Choroid plexus epithelial cell (primary cell): ENCODE data around the gene MAP3K14.

Experiments used
- DNase-seq: peaks from one replicate; pipeline ENCODE4 v3.0.0-alpha.2; 2010; ENCODE audit warnings: low read depth
- H3K4me3 ChIP-seq: 2 replicates; pipeline ENCODE4 v1.5.1; 2011; ENCODE audit warnings: low read depth, mild to moderate bottlenecking, control low read depth, low read length, moderate library complexity
- TF ChIP-seq, protein P1 (sequence below): conservative IDR thresholded peaks from 2 replicates; pipeline ENCODE4 v1.5.1; 2011; ENCODE audit warnings: low read depth, mild to moderate bottlenecking, control low read depth, inconsistent platforms, low read length, moderate library complexity

The MAP3K14 gene

DNA sequence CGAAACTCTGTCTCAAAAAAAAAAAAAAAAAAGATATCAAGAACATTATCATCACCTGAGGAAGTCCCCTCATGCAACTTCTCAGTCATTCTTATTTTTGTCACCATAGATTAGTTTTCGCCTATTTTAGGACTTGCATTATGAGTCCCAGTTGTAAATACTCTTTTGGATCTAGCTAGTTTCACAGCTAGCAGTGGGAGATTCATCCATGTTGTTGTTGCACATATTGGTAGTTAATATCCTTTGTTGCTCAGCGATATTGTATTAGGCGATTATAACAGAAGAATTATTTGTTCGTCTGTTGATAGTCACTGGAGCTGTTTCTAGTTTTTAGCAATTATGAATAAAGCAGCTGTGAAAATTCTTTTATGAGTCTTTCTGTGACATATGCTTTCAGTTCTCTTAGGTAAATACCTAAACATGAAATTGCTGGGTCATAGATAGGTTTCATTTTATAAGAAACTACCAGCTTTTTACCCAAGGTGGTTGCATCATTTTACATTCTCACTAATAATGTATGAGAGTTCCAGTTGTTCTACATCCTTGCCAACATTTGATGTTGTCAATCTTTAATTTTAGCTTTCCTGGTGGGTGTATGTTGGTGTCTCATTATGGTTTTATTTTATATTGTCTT is 40.7 kb upstream of the MAP3K14 start:
- TF ChIP-seq, protein P1, sequence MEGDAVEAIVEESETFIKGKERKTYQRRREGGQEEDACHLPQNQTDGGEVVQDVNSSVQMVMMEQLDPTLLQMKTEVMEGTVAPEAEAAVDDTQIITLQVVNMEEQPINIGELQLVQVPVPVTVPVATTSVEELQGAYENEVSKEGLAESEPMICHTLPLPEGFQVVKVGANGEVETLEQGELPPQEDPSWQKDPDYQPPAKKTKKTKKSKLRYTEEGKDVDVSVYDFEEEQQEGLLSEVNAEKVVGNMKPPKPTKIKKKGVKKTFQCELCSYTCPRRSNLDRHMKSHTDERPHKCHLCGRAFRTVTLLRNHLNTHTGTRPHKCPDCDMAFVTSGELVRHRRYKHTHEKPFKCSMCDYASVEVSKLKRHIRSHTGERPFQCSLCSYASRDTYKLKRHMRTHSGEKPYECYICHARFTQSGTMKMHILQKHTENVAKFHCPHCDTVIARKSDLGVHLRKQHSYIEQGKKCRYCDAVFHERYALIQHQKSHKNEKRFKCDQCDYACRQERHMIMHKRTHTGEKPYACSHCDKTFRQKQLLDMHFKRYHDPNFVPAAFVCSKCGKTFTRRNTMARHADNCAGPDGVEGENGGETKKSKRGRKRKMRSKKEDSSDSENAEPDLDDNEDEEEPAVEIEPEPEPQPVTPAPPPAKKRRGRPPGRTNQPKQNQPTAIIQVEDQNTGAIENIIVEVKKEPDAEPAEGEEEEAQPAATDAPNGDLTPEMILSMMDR = no peak
- H3K4me3 ChIP-seq = no peak overlapping the region
- no peak for DNase-seq

- TF ChIP-seq, protein P1 = no peak
- DNase-seq = no peak
- H3K4me3 ChIP-seq = no peak overlapping the region
Measured at GRCh38 chr17:45355087-45355486, 38.3 kb upstream of the MAP3K14 start.

- TF ChIP-seq, protein P1 = no peak
- DNase-seq = no peak
Measured at GRCh38 chr17:45353043-45353442, 36.2 kb upstream of the MAP3K14 start.

GRCh38 chr17:45351831-45352230 is 35.0 kb upstream of the MAP3K14 start:
- TF ChIP-seq, protein P1 = no peak
- no peak overlapping the region for H3K4me3 ChIP-seq
- no peak for DNase-seq

More at GRCh38 chr17:45353043-45353442, 36.2 kb upstream of the MAP3K14 start:
- H3K4me3 ChIP-seq = no peak overlapping the region

GRCh38 chr17:45347444-45347843 is 30.6 kb upstream of the MAP3K14 start:
- TF ChIP-seq, protein P1 = no peak
- H3K4me3 ChIP-seq = no peak overlapping the region
- no peak for DNase-seq

DNA sequence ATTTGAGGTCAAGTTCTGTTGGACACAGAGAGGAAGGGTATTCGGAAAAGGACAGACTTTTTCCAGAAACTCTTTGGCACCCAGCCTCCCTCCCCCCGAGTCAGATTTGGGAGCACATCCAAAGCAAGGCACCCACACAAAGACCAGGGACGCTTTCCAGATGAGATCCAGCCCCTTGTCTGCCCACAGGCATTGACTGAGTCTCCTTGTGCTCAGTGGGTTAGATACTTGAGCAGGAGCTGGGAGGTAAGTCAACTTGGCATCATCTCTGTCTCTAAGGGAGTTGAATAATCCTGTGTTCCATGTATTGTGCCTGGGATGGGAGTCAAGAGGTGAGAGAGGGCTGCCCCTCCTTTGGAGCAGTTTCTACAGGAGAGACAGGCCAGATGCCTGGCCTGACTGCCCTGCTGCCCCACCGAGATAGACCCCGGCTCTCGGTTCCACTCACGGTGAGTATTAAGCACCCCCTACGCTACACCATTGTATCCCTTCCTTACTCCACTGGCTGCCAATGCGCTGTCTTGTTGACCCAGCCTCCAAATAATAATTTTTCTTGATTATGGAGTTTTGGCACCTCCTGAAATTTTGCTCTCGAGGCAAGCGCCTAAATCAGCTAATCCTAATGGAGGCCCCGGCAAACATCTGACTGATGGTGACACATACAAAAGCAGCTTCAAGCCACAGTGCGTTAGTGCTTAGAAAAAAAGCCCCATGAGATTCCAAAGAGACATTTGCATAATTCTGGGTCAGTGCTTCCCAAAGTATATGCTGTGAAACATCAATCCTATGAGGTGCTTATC is 29.6 kb upstream of the MAP3K14 start:
- no peak for DNase-seq
- H3K4me3 ChIP-seq = no peak overlapping the region
- TF ChIP-seq, protein P1 = no peak
